ENCODE data around the gene OSBPL10. TPM values are rescaled to one million over a fixed set of nuclear protein-coding genes. Genes with fewer than 3 reads are reported as not detected.
"Not testable (repeated sequence)": the region's sequence is repeated elsewhere in the genome, so short reads cannot be mapped to it uniquely, and the experiment has no call there.

Gene OSBPL10
- total RNA-seq, 2 donors from 2014 or later: 82.8 to 127 TPM

GRCh38 chr3:32021155-32021554 is 40.1 kb upstream of the OSBPL10 start:
- Histone ChIP-seq H3K27me3 (replicated peaks; ENCODE audit: insufficient read depth) (no peaks in the 10 kb centered on the region), H3K9me3 (no peaks in the 10 kb centered on the region), H3K36me3 (no peaks in the 10 kb centered on the region), H3K27ac (peak overlapping the region; percentile 51 to 61), H3K4me3 (no peak overlapping the region), H3K4me1 (replicated peaks) (no peaks in the 10 kb centered on the region)
- 54% methylated on average over 7 of the region's 7 CpGs for WGBS
- DNase-seq (ENCODE audit: low spot score): no peak
- TF ChIP-seq POLR2AphosphoS5 (IDR thresholded peaks at IDR 0.05) (peak; percentile 56), POLR2A (IDR thresholded peaks at IDR 0.05) (no peak)
- intact Hi-C loops (cut with DNase I): no loop called here

DNA sequence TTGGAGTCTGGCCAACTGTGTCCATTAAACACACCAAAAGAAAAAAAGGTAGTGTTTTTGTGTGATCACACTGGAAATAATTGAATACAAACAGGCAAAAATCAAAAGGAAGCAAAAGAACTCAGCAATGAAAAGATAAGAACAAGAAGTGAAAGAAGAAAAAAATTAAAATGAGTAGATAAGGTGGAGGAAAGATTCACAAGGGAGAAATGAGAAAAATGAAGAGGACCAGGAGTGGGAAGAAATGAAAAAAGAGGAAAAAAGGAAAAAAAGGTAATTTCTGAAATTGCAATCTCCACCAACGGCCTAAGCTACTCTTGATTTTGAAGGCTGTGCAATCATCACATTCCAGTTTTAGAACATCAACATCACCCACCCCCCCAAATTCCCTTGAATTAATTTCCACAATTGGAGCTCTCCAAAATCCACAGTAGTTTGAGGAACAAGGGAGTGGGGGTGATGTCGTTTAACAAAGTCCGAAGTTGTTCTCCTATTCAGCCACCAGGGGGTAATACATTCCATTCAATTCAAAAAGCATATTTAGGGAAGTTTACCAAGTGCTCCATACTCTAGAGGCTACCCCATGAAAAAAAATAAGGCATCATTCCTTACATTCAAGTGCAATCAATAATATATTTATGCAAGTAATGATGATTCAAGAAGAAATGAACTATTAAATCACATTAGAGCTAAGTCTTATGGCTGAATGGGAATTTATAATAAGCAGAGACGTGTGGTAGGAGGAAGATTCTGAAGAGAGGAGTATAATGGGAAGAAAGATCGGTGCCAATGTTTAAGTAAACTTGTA is 37.9 kb upstream of the OSBPL10 start:
- no peaks in the 10 kb centered on the region for H3K4me1 ChIP-seq (replicated peaks)
- H3K27ac ChIP-seq: no peak overlapping the region
- intact Hi-C loops (cut with DNase I): loop anchor here (2.0 kb wide), 1 partner anchor 126 kb away; no protein-coding TSS in a partner anchor
- H3K36me3 ChIP-seq: no peaks in the 10 kb centered on the region
- TF ChIP-seq POLR2AphosphoS5 (IDR thresholded peaks at IDR 0.05) (peak; percentile 24), CTCF (IDR thresholded peaks at IDR 0.05) (peak; percentile 51 to 87 (median 82)), POLR2A (IDR thresholded peaks at IDR 0.05) (no peak)
- peak; percentile 16 for DNase-seq (ENCODE audit: low spot score)
- H3K4me3 ChIP-seq: no peak overlapping the region
- no peaks in the 10 kb centered on the region for H3K27me3 ChIP-seq (replicated peaks; ENCODE audit: insufficient read depth)
- no peaks in the 10 kb centered on the region for H3K9me3 ChIP-seq
- WGBS: 51% methylated on average over 5 of the region's 5 CpGs

DNA sequence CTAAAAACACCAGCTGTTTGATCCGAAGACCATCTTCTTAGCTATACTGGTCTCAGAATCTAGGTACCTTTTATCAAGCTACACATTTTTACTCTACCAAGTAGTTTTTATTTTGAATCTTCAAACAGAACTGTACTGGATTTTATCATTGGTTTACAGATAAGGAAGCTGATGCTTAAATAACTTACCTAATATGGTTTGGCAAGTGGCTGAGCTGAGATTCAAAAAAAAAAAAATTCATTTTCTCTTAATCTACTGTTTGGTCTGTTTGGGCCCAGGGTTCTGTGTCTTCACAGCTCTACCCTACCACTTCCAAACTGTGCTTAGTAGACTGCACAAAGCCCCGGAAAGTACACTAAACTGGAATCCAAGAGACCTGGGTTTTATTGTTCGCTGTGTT is 36.2 kb upstream of the OSBPL10 start:
- intact Hi-C loops (cut with DNase I): no loop called here
- no peaks in the 10 kb centered on the region for H3K4me1 ChIP-seq (replicated peaks)
- H3K9me3 ChIP-seq: no peaks in the 10 kb centered on the region
- TF ChIP-seq CTCF (IDR thresholded peaks at IDR 0.05) (no peak), POLR2A (IDR thresholded peaks at IDR 0.05) (no peak), POLR2AphosphoS5 (IDR thresholded peaks at IDR 0.05) (no peak)
- no peaks in the 10 kb centered on the region for H3K27me3 ChIP-seq (replicated peaks; ENCODE audit: insufficient read depth)
- WGBS: 79% methylated on average over 3 of the region's 3 CpGs
- no peak for DNase-seq (ENCODE audit: low spot score)
- no peak overlapping the region for H3K4me3 ChIP-seq
- no peaks in the 10 kb centered on the region for H3K36me3 ChIP-seq
- H3K27ac ChIP-seq: no peak overlapping the region

DNA sequence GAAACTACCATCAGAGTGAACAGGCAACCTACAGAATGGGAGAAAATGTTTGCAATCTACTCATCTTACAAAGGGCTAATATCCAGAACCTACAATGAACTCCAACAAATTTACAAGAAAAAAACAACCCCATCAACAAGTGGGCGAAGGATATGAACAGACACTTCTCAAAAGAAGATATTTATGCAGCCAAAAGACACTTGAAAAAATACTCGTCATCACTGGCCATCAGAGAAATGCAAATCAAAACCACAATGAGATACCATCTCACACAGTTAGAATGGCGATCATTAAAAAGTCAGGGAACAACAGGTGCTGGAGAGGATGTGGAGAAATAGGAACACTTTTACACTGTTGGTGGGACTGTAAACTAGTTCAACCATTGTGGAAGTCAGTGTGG is 34.6 kb upstream of the OSBPL10 start:
- not testable (repeated sequence) for H3K36me3 ChIP-seq, H3K27ac ChIP-seq
- 84% methylated on average over 3 of the region's 3 CpGs for WGBS

GRCh38 chr3:32010699-32011098 is 29.6 kb upstream of the OSBPL10 start:
- 93% methylated on average over 7 of the region's 7 CpGs for WGBS
- H3K9me3 ChIP-seq; H3K27ac ChIP-seq; intact Hi-C loops (cut with DNase I); DNase-seq (ENCODE audit: low spot score); H3K36me3 ChIP-seq; H3K4me3 ChIP-seq; H3K27me3 ChIP-seq (replicated peaks; ENCODE audit: insufficient read depth); H3K4me1 ChIP-seq (replicated peaks): not testable (repeated sequence)

More for the DNA sequence above, 34.6 kb upstream of the OSBPL10 start:
- H3K9me3 ChIP-seq; H3K4me3 ChIP-seq; DNase-seq (ENCODE audit: low spot score); H3K27me3 ChIP-seq (replicated peaks; ENCODE audit: insufficient read depth); intact Hi-C loops (cut with DNase I); H3K4me1 ChIP-seq (replicated peaks): not testable (repeated sequence)

GRCh38 chr3:32009957-32010356 is 28.9 kb upstream of the OSBPL10 start:
- Histone ChIP-seq H3K36me3 (no peaks in the 10 kb centered on the region), H3K27me3 (replicated peaks; ENCODE audit: insufficient read depth) (no peaks in the 10 kb centered on the region), H3K9me3 (no peaks in the 10 kb centered on the region), H3K4me3 (no peak overlapping the region), H3K27ac (no peak overlapping the region), H3K4me1 (replicated peaks) (no peaks in the 10 kb centered on the region)
- WGBS: 94% methylated on average over 2 of the region's 2 CpGs
- DNase-seq (ENCODE audit: low spot score): no peak
- intact Hi-C loops (cut with DNase I): no loop called here
- TF ChIP-seq POLR2AphosphoS5 (IDR thresholded peaks at IDR 0.05) (no peak), POLR2A (IDR thresholded peaks at IDR 0.05) (no peak), CTCF (IDR thresholded peaks at IDR 0.05) (no peak)

Measured in prostate gland (tissue), 2 donors.